Lower leg skin (tissue), 4 donors: Measurements from ENCODE around the gene MAPK10. TPM values are rescaled to one million over a fixed set of nuclear protein-coding genes. Genes with fewer than 3 reads are reported as not detected.

Source experiments
- DNase-seq, 2 donors: peaks; one replicate each; pipeline ENCODE4 v3.0.0-alpha.2; 2019; ENCODE audit warnings: low spot score in 2 of 2
- H3K4me3 ChIP-seq: fragments of 200-600 bp; sonication (generic); 2 replicates; pipeline ENCODE4 v1.5.1; 2017; ENCODE audit warnings: mild to moderate bottlenecking, low read depth; ENCODE audit not compliant: poor library complexity, severe bottlenecking
- CTCF ChIP-seq, 3 donors: fragments of 450-650 bp; IDR thresholded peaks; one replicate each; pipeline ENCODE4 v1.5.1; 2016; ENCODE audit warnings: antibody characterized with exemption in 3 of 3, mild to moderate bottlenecking in 3 of 3, moderate library complexity in 2 of 3
- POLR2A ChIP-seq, 2 donors: fragments of 450-650 bp; IDR thresholded peaks; one replicate each; pipeline ENCODE4 v1.6.1; 2016 to 2017; ENCODE audit warnings: antibody characterized with exemption in 2 of 2, mild to moderate bottlenecking in 1 of 2, moderate library complexity in 1 of 2
- WGBS, 2 donors: methylation state at CpG; one replicate each; pipeline ENCODE4 v1.1.5; 2018; 5-methylcytosine and 5-hydroxymethylcytosine counted together
- intact Hi-C: fragments of 100-400 bp; cut with DNase I; formaldehyde crosslinking; loops from one replicate; pipeline ENCODE4 v1.15.0; 2023; ENCODE audit warnings: low total_unique reads
- total RNA-seq, 4 donors: library from RNA; depleted of rRNA; stranded (reverse); fragments of >200 nt; gene quantifications; one replicate each; pipeline ENCODE4 v1.1.0, GENCODE V29; 2016

The MAPK10 gene
- total RNA-seq, 4 donors from 2014 or later: 1.7 to 3.2 (median 2.8) TPM

- 34 to 35% methylated on average over 1 of the region's 1 CpG for WGBS, 2 donors
- no peak overlapping the region for H3K4me3 ChIP-seq
- TF ChIP-seq POLR2A (IDR thresholded peaks at IDR 0.05): no peak
- no peak for TF ChIP-seq CTCF (IDR thresholded peaks at IDR 0.05)
- no peak for DNase-seq
- intact Hi-C loops: no loop called here
Observed at GRCh38 chr4:86357608-86358007, 2.2 kb downstream of the MAPK10 start.

GRCh38 chr4:86356425-86357210 lies 3.2 kb downstream of the MAPK10 start:
- H3K4me3 ChIP-seq: no peak overlapping the region
- WGBS, 2 donors: 85 to 88% methylated on average over 4 of the region's 4 CpGs
- intact Hi-C loops: no loop called here
- no peak for DNase-seq
- TF ChIP-seq CTCF (IDR thresholded peaks at IDR 0.05) (no peak), POLR2A (IDR thresholded peaks at IDR 0.05) (no peak)

- DNase-seq: no peak
- WGBS, 2 donors: 85 to 86% methylated on average over 2 of the region's 2 CpGs
- no peak for TF ChIP-seq POLR2A (IDR thresholded peaks at IDR 0.05)
- intact Hi-C loops: no loop called here
- H3K4me3 ChIP-seq: no peak overlapping the region
Observed at GRCh38 chr4:86354390-86354789, 5.5 kb downstream of the MAPK10 start.

GRCh38 chr4:86346320-86346719 lies 13.5 kb downstream of the MAPK10 start:
- no peak for DNase-seq
- 93 to 97% methylated on average over 3 of the region's 3 CpGs for WGBS, 2 donors
- intact Hi-C loops: no loop called here
- TF ChIP-seq POLR2A (IDR thresholded peaks at IDR 0.05): no peak
- no peak for TF ChIP-seq CTCF (IDR thresholded peaks at IDR 0.05)
- H3K4me3 ChIP-seq: no peak overlapping the region

- H3K4me3 ChIP-seq: no peak overlapping the region
- WGBS, 2 donors: 74 to 93% methylated on average over 3 of the region's 3 CpGs
- TF ChIP-seq POLR2A (IDR thresholded peaks at IDR 0.05): no peak
- TF ChIP-seq CTCF (IDR thresholded peaks at IDR 0.05): no peak
- intact Hi-C loops: no loop called here
- DNase-seq: no peak
Observed at GRCh38 chr4:86344127-86344526, 15.7 kb downstream of the MAPK10 start.

GRCh38 chr4:86338989-86339388 lies 20.9 kb downstream of the MAPK10 start:
- TF ChIP-seq POLR2A (IDR thresholded peaks at IDR 0.05) (no peak), CTCF (IDR thresholded peaks at IDR 0.05) (no peak)
- 69 to 81% methylated on average over 2 of the region's 2 CpGs for WGBS, 2 donors
- no peak for DNase-seq
- no peak overlapping the region for H3K4me3 ChIP-seq
- intact Hi-C loops: no loop called here
